ENCODE results near the gene ITM2B.
"Not testable (repeated sequence)": the region's sequence is repeated elsewhere in the genome, so short reads cannot be mapped to it uniquely, and the experiment has no call there.

ITM2B gene

GRCh38 chr13:48233046-48233888 is at the start of gene ITM2B:
Gene ITM2B, plus strand, starts transcription at chr13:48233206. Its CDS starts 155 bp downstream, at chr13:48233361.
- peak; percentile 73 for DNase-seq

GRCh38 chr13:48184260-48184659 is 48.7 kb upstream of the ITM2B start:
- DNase-seq: no peak

- no peak for DNase-seq
These were observed 48.0 kb upstream of the ITM2B start for GRCh38 chr13:48185018-48185417.

DNA sequence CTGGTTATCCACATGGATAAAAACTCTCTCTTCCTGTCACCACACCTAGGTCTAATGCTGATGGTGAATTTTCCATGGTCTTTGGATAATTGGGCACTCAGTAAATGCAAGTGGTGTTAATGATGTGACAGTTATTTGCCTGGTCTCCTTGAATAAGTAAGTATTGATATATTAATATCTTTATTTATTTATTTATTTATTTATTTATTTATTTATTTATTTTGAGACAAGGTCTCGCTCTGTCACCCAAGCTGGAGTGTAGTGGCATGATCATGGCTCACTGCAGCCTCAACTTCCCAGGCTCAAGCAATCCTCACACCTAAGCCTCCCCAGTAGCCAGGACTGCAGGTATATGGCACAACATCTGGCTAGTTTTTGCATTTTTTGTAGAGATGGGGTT is 46.3 kb upstream of the ITM2B start:
- no peak for DNase-seq

DNA sequence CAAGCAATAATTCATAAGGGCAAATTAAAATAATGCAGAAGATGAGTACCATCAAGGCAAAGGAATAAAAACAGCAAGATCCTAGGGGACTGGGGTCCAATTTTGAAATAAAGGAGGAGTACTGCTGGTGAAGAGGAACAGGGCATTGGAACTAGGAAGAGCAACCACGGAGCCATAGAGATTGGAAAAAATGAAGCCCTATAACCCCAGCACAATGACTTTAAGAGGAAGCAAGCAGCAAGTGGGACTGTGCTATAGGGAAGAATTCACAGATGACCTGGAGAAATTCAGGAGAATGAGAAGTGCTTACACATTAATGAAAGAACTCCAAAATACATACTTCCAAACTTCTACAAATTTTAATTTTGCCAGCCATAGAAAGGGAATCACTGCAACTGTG is 44.9 kb upstream of the ITM2B start:
- DNase-seq: no peak

DNA sequence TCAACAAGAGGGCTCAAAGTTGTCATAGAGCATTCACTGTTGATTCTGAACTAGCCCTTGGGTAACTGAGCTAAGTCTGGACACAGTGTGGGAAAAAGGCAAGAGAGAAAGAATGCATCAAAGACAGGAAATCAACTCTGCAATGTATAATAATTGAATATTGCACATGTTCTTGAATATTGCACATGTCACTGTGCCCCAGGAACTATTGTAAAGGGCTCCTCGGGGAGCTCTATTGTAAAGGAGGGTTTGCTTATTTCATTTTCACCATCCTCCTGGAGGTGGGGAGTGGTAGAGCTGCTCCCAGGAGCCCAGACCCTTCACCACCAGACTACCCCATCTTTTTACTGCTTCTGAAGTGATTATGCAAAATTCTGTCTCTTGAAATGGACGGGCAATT is 44.4 kb upstream of the ITM2B start:
- no peak for DNase-seq

- DNase-seq: no peak
These were observed 43.8 kb upstream of the ITM2B start for GRCh38 chr13:48189171-48189570.

DNA sequence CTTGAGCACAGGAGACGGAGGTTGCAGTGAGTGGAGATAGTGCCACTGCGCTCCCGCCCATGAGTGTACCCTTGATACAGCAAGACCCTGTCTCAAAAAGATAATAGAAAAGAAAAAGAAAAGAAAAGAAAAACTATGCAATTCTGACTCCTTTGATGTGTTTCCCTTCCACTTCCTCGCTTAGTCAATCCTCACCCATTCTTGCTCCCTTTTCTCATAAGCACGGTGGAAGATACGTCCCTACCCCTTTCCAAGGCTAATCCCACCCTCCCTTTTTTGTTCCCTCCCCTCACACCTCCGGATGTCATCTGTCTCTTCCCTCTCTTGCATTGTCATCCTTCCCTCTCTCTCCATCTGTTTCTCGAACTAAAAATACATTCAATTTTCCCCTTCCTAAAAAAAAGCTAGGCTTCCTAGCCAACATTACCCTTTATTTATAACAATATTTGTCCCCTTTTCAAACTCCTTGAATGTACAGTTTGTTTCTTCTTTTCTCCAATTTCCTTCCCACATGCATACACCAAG is 40.5 kb upstream of the ITM2B start:
- no peak for DNase-seq

- no peak for DNase-seq
These were observed 38.6 kb upstream of the ITM2B start for GRCh38 chr13:48194379-48194754.

DNA sequence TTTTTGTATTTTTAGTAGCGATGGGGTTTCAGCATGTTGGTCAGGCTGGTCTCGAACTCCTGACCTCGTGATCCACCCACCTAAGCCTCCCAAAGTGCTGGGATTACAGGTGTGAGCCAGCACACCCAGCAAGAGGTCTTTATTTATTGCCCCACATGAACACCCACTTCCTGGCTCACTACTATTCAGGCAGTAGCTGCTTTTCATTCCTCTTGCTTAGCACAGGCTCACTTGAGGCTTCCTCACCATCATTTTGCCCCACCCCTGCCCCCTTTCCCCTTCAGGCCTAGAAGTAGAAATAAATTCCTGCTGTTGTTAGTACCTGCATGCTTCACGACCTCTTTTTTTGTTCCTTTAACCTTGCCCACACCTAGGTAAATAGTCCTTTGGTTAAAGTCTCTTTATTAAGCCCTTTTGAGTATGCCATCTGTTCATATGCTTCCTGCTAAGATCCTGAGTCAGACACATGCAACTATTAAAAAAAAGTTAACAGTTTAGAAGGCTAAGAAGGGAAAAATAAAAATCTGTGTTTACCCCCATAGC is 33.5 kb upstream of the ITM2B start:
- no peak for DNase-seq

- no peak for DNase-seq
These were observed 32.0 kb upstream of the ITM2B start for GRCh38 chr13:48201044-48201443.

DNA sequence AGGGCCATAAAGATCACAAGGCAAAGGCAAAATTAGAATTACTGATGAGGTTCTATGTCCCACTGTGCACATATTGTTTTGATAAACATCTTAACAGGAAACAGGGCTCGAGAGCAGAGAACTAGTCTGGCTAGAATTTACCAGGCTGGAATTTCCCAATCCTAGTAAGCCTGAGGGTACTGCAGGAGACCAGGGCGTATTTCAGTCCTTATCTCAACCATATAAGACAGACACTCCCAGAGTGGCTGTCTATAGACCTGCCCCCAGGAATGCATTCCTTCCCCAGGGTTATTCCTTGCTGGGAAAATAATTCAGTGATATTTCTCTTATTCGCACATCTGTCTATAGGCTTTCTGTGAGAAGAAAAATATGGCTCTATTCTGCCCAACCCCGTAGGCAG is 25.8 kb upstream of the ITM2B start:
- not testable (repeated sequence) for DNase-seq

- DNase-seq: peak; percentile 65
These were observed 22.8 kb upstream of the ITM2B start for GRCh38 chr13:48210178-48210577.

- DNase-seq: no peak
These were observed 18.4 kb upstream of the ITM2B start for GRCh38 chr13:48214519-48215121.

- DNase-seq: not testable (repeated sequence)
These were observed 17.3 kb upstream of the ITM2B start for GRCh38 chr13:48215511-48216203.

GRCh38 chr13:48216204-48216711 is 16.7 kb upstream of the ITM2B start:
- DNase-seq: no peak

GRCh38 chr13:48220592-48220980 is 12.4 kb upstream of the ITM2B start:
- no peak for DNase-seq

GRCh38 chr13:48220981-48221685 is 11.9 kb upstream of the ITM2B start:
- DNase-seq: no peak

DNA sequence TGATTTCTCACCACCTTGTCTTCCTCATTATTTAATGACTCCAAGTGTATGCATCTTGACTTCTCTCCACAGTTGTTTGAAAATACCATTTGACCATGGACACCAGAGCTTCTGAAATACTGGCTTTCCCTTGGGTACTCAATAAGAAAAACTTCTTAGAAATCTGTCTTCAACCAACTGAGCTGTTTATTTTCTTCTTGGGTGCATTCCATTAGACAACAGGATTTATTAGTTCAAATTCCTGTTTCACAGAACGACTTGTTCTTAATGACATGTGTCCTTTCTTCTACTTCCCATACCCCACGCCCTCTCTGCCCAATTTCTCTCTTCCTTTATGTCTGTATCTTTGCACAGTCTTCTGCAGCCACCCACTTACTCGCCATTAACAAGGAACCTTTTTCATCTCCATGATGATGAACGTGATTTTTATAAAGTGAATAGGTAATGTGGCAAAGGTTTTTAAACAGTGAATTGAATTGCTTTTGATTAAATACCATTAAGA is 11.3 kb upstream of the ITM2B start:
- no peak for DNase-seq

- no peak for DNase-seq
These were observed 10.4 kb upstream of the ITM2B start for GRCh38 chr13:48222358-48223301.

DNA sequence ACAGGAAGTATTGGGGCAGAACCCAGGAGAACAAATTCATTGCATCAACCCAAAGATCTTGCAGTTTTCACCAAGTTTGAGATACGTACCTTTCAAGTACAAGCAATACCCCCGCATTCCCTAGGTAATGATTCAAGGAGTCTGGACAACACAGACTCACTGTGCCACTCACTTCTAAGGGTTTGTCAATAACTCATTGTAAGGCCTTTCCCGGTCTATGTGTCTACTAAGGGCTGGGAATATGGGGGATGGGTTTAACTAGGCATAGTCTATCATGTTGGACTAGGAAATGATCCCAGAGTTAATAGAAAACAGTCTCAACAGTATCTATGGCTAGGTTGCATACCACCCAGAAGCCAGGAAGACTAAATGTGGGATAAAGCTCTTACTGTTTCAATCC is 8.3 kb upstream of the ITM2B start:
- DNase-seq: no peak
